GM21576 (cell line): Measurements from ENCODE around the gene TPPP2.

ENCODE experiments used
- ATAC-seq: cut with Tn5 transposase; IDR thresholded peaks from one replicate; pipeline ENCODE4 v1.9.1; 2021; ENCODE audit warnings: mild to moderate bottlenecking, moderate library complexity; ENCODE audit not compliant: unreplicated experiment

Gene TPPP2

GRCh38 chr14:21074398-21075272 lies 44.6 kb downstream of the TPPP2 start:
- no peak for ATAC-seq

GRCh38 chr14:21075719-21076437 lies 45.9 kb downstream of the TPPP2 start:
- ATAC-seq = no peak

GRCh38 chr14:21077672-21078071 lies 47.7 kb downstream of the TPPP2 start:
- ATAC-seq = no peak

GRCh38 chr14:21078287-21078686 lies 48.3 kb downstream of the TPPP2 start:
- no peak for ATAC-seq

- no peak for ATAC-seq
Measured at GRCh38 chr14:21078726-21079125, 48.7 kb downstream of the TPPP2 start.

- ATAC-seq = no peak
Measured at GRCh38 chr14:21081521-21082142, 51.6 kb downstream of the TPPP2 start.
